Measurements from ENCODE around the gene FBXO44.

Gene FBXO44

DNA sequence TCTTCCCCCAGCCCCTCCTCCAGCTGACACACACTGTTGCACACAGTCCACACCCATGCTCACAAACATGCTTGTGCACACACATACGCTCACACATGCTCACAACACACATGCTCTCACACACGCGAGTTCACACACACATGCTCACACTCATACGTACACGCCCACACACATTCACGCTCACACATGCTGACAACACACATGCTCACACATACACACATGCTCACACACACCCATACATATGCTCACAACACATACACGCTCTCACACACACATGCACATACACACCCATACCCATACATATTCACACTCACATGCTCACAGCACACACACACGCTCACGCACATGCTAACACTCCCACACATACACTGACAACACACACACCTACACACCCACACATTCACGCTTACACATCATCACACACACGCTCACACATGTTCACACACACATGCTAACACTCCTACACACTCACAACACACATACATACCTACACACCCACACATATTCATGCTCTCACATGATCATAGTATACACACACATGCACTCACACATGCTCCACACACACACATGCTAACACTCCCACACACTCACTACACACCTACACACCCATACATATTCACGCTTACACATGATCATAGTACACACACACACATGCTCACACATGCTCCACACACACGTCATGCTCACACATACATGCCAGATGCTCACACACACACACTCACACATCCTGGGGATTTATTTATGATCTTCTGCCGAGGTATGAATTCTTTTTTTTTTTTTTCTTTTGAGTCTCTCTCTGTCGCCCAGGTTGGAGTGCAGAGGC lies 47.5 kb downstream of the FBXO44 start:
- H3K27ac ChIP-seq = no peak overlapping the region; the same call in 1 of the 2 replicates
- TF ChIP-seq, protein P1, sequence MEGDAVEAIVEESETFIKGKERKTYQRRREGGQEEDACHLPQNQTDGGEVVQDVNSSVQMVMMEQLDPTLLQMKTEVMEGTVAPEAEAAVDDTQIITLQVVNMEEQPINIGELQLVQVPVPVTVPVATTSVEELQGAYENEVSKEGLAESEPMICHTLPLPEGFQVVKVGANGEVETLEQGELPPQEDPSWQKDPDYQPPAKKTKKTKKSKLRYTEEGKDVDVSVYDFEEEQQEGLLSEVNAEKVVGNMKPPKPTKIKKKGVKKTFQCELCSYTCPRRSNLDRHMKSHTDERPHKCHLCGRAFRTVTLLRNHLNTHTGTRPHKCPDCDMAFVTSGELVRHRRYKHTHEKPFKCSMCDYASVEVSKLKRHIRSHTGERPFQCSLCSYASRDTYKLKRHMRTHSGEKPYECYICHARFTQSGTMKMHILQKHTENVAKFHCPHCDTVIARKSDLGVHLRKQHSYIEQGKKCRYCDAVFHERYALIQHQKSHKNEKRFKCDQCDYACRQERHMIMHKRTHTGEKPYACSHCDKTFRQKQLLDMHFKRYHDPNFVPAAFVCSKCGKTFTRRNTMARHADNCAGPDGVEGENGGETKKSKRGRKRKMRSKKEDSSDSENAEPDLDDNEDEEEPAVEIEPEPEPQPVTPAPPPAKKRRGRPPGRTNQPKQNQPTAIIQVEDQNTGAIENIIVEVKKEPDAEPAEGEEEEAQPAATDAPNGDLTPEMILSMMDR (conservative IDR thresholded peaks at IDR 0.05) = no peak
- TF ChIP-seq ZFX (IDR thresholded peaks at IDR 0.05) = peak; percentile 23; the same call in 1 of the 2 replicates

- H3K27ac ChIP-seq = no peak overlapping the region
- TF ChIP-seq, protein P1 (conservative IDR thresholded peaks at IDR 0.05) = no peak
- no peak for TF ChIP-seq ZFX (IDR thresholded peaks at IDR 0.05)
These were observed 48.9 kb downstream of the FBXO44 start for GRCh38 chr1:11703357-11704193.

DNA sequence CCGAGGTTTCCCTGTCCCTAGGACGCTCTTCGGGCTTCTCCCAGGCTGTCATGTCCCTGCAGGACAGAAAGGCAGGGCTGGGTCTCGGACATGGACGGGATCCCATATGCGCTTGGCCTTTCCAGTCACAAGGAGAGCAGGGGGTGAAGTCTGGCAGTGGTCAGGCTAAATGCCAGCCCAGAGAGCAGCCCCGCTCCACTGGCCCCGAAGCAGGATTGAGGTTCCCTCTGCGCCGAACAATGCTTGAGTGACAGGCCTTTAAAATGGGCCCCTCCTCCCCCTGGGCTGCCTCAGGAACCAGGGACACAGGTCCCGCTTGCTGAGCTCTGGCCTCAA lies 49.5 kb downstream of the FBXO44 start:
- no peak overlapping the region for H3K27ac ChIP-seq
- TF ChIP-seq, protein P1 (conservative IDR thresholded peaks at IDR 0.05) = no peak
- no peak for TF ChIP-seq ZFX (IDR thresholded peaks at IDR 0.05)

DNA sequence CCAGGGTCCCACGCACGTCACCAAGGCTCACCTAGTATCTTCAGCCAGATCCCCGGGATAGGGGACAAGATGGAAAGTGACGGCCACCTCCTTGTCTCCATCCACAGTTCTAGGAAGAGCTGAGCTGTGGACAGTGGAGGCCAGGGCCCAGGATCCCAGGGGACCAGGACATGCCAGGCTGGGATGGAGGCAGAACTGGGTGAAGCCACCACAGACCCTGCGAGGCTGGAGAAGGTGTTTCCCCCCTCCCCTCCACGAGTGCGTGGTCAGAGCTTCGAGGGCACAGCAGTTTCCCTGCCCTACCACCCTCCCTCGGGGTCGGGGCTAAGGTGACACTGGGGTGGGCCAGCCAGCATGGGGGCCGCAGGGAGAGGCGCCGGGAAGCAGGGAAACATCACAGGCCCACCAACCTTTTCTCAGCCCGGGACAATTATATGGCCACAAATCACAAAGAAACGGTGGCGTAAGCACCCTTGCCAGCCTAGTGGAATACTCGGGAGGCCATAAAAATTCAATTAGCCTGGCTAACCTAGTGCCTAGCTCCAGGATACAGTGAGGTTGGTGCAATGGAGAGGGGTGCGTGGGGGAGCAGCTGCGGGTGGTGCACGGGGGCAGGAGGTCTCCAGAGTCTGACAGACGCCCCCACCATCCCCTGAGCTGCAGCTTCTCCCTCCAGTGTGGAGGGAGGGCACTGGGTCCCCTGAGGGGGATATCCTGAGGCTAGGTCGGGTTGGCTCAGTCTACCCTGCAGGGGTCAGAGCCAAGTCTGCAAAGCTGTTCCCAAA lies 50.2 kb downstream of the FBXO44 start:
- no peak overlapping the region for H3K27ac ChIP-seq
- TF ChIP-seq, protein P1 (conservative IDR thresholded peaks at IDR 0.05) = no peak
- TF ChIP-seq ZFX (IDR thresholded peaks at IDR 0.05) = no peak

DNA sequence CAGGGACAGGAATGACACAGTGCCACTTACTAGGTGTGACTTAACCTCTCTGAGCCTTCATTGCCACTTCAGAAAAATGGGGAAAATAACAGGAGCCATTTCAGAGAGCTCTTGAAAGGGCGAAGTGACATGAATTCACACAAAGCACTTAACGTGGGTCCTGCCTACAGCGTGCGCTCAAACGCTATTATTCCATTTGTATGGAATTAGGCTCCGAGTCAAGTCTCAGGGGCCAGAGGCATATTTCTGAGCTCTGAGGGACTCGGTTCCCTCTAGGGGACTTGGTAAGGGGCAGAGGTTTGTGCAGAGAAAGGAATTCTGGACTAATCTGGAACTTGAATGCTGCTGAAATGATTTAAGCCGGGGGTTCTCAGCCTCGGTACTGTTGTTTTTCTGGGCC lies 50.9 kb downstream of the FBXO44 start:
- TF ChIP-seq, protein P1 (conservative IDR thresholded peaks at IDR 0.05) = no peak
- TF ChIP-seq ZFX (IDR thresholded peaks at IDR 0.05) = no peak
- H3K27ac ChIP-seq = no peak overlapping the region

DNA sequence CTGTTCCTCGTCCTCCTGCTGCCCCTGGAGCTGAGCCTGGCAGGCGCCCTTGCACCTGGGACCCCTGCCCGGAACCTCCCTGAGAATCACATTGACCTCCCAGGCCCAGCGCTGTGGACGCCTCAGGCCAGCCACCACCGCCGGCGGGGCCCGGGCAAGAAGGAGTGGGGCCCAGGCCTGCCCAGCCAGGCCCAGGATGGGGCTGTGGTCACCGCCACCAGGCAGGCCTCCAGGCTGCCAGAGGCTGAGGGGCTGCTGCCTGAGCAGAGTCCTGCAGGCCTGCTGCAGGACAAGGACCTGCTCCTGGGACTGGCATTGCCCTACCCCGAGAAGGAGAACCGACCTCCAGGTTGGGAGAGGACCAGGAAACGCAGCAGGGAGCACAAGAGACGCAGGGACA lies 51.6 kb downstream of the FBXO44 start:
- TF ChIP-seq, protein P1 (conservative IDR thresholded peaks at IDR 0.05) = no peak
- TF ChIP-seq ZFX (IDR thresholded peaks at IDR 0.05) = no peak
- no peak overlapping the region for H3K27ac ChIP-seq

Data from C4-2B (cell line).